ENCODE data around the gene PSMA5. TPM values are rescaled to one million over a fixed set of nuclear protein-coding genes. Genes with fewer than 3 reads are reported as not detected.
"Not testable (repeated sequence)": the region's sequence is repeated elsewhere in the genome, so short reads cannot be mapped to it uniquely, and the experiment has no call there.

Gene PSMA5
- 10 to 100 TPM; 41.5 to 62.8 TPM for total RNA-seq
- long read RNA-seq, transcript PSMA5-201 (9 exons, 3,729 nt) = major isoform, 17 of 19 reads
- long read RNA-seq, partial matches to known transcripts = 0 of 19 reads
- long read RNA-seq, other reads (novel, unspliced or antisense) = 1 of 19 reads

DNA sequence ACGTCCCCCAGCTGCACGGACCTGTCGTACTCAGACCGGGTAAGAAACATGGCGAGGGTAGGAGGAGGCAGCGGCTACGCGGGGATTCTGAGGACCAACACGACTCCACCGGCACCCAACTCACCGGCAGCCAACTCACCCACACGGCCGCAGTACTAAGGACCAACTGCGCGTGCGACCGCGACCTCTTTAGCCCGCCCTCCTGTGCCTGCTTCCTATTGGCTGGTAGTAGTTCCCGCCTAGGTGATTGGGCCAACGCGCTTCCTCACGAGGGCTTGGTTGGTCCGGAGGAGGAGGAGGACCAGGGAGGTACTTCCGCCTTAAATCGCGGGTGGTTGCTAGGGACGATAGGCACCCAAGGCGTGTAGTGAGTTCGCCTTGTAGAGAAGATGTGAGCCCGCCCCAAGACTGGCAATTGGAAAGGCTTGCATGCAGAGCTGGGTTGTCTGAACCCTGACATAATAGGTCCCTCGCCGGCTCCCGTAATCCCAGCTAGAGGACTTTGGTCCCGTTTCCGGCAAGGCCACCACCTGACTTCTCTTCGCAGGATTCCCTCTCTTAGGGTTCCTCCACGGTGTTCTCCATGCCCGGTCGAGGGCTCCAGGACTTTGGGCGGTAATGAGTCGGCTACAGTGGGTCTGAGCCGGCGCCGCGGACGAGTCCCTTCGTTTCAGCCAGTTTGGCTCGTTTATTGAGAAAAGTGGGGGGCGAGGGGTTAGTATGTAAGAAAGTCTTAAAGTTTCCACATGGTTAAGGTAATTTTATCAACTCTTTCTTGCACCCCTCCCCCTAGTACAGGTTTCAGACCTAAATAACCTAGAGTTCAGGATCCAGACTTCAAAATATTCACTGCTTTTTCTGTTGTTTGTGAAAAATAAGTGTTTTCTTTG, at the start of gene PSMA5:
Gene PSMA5 (minus strand): TSS at position 168 of the 890 bp plus-strand sequence. CDS start 118 bp downstream, at position 50.
- DNase-seq (peak; percentile 98), ATAC-seq (peak; percentile 99 to 100)
- intact Hi-C loops (cut with DNase I) = no loop called here

GRCh38 chr1:109475261-109475660, 49.0 kb upstream of the PSMA5 start:
- ATAC-seq = no peak
- intact Hi-C loops (cut with DNase I) = no loop called here
- no peak for DNase-seq

- ATAC-seq (peak; percentile 68 to 69), DNase-seq (no peak)
- intact Hi-C loops (cut with DNase I) = no loop called here
These were observed 48.4 kb upstream of the PSMA5 start for GRCh38 chr1:109474697-109475096.

DNA sequence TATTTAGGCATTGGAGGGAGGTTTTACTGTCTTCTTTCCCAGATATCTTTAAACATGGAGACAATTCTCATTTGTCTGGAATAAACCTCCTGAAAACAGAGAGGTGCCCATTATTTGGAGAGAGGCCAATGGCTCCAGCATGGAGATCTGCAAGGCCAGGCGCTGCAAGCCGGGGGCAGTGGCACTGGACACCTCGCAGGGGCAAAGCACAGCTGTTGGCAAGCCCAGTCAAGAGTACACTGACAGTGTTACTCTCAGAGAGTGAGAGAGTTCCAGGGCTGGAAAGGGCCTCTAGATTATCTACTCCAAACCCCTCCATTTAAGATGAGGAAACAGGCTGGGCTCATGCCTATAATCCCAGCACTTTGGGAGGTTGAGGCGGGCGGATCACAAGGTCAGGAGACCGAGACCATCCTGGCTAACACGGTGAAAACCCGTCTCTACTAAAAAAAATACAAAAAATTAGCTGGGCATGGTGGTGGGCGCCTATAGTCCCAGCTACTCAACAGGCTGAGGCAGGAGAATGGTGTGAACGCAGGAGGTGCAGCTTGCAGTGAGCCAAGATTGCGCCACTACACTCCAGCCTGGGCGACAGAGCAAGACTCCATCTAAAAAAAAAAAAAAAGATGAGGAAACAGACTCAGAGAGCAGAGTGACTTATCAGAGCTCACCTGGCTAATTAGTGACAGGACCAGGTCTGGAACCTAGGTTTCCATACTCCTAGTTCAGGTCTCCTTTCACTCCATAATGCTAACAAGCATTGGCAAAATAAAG, 47.2 kb upstream of the PSMA5 start:
- intact Hi-C loops (cut with DNase I); DNase-seq: not testable (repeated sequence)
- peak; percentile 37 to 64 for ATAC-seq

GRCh38 chr1:109472779-109473178, 46.5 kb upstream of the PSMA5 start:
- intact Hi-C loops (cut with DNase I) = no loop called here
- ATAC-seq = no peak
- DNase-seq = no peak

DNA sequence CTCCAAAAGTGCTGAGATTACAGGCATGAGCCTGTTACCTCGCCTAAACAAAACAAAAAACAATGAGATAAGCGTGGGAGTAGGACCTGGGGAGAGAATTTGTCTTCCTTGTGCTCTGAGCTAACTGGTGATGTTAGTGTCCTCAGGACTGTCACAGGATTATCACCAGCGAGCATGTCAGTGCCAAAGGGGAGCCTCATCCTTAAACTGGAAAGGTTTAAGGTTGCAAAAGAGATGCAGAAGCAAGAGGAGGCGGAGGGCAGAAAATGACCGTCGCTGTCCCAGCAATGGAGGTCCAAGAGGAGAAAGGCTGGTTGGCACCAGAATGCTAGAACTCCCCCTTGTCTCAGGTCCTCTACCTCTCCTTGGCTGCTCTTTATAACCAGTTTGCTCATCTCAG, 44.0 kb upstream of the PSMA5 start:
- intact Hi-C loops (cut with DNase I) = no loop called here
- ATAC-seq (no peak), DNase-seq (no peak)

DNA sequence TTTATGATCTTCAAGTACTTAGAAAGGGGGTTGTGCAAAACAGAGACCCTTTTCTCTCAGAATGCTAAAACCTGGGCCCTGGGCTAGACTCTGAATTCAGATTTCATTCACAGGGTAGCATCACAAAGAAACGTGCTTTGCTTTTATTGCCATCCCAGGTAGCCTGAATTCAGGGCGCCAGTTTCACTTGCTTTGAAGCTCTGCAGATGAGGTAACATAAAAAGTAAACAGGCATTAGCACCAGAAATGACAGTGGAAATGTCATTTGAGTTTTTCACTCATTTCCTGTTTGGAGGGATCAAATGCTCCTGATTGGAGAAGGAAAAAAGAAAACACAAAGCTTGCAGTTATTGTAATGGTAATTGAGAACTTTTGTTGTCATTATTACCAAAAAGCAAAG, 42.7 kb upstream of the PSMA5 start:
- ATAC-seq = no peak
- no peak for DNase-seq
- intact Hi-C loops (cut with DNase I) = loop anchor here in 1 of 2 donors (5.0 kb wide), 1 partner anchor 37 kb away; no protein-coding TSS in a partner anchor

GRCh38 chr1:109468061-109468460, 41.8 kb upstream of the PSMA5 start:
- intact Hi-C loops (cut with DNase I) = loop anchor here in 1 of 2 donors (5.0 kb wide), 1 partner anchor 36 kb away; no protein-coding TSS in a partner anchor
- DNase-seq (no peak), ATAC-seq (no peak)

GRCh38 chr1:109467301-109467777, 41.1 kb upstream of the PSMA5 start:
- intact Hi-C loops (cut with DNase I) = loop anchor here in 1 of 2 donors (5.0 kb wide), 1 partner anchor 35 kb away; no protein-coding TSS in a partner anchor
- peak; percentile 19 to 40 for ATAC-seq

DNA sequence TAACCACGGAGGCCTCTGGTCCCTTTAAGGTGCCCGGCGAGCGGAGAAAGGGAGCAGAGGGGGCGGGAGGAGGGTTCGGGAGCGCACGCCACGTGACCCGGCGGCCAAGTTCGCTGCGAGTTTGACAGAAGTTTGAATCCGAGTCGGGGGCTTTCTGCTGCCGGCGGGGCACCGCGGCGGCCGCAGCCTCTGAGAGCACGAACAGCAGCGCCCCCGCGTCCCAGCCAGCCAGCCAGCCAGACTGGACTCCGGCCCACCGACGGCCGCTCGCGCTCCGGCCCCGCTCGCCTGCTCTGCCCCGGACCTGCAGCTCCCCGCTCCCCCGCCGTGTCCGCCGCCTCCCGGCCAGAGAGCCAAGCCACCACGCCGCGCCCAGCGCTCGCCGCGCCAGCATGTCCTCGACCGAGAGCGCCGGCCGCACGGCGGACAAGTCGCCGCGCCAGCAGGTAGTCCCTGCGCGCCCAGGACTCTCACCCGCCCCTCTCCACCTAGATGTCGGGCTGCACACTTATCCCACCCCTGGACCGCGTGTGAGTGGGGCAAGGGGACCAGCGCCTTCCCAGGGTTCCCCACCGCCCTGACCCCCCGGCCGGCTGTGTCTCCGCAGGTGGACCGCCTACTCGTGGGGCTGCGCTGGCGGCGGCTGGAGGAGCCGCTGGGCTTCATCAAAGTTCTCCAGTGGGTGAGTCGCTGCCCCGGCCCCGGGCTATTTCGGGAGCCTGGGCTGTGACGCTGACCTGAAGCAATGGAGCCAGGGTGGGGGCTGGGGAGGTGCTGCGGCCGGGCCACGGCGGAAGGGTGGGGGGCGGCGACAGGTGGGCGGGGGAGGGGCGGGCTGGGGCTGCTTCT, 40.4 kb upstream of the PSMA5 start, which contains the start of gene SYPL2:
Gene SYPL2 (plus strand): TSS at position 95 of the 849 bp plus-strand sequence. CDS start 298 bp downstream, at position 393.
- intact Hi-C loops (cut with DNase I) = loop anchor here in 1 of 2 donors (5.0 kb wide), 1 partner anchor 34 kb away; no protein-coding TSS in a partner anchor
- ATAC-seq = peak; percentile 89 to 91
- DNase-seq = peak; percentile 67

More at GRCh38 chr1:109467301-109467777, 41.1 kb upstream of the PSMA5 start:
- no peak for DNase-seq

DNA sequence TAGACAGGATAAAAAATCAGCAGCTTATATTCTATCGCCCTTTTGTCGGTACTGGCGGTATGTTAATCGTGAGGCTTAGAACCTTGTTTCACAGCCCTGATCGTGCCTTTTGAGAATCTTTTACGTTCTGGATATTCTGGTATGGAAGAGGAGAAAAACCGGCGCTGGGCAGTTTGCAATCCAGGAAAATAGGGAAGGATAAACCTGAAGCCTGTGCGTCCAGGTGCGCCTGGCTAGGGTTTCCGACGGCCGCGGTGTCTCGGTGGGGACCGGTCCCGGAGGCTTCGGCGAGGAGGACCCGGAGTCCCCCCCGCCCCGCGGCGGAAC, 39.8 kb upstream of the PSMA5 start:
- ATAC-seq (no peak), DNase-seq (no peak)
- intact Hi-C loops (cut with DNase I) = loop anchor here in 1 of 2 donors (5.0 kb wide), 1 partner anchor 34 kb away; no protein-coding TSS in a partner anchor

DNA sequence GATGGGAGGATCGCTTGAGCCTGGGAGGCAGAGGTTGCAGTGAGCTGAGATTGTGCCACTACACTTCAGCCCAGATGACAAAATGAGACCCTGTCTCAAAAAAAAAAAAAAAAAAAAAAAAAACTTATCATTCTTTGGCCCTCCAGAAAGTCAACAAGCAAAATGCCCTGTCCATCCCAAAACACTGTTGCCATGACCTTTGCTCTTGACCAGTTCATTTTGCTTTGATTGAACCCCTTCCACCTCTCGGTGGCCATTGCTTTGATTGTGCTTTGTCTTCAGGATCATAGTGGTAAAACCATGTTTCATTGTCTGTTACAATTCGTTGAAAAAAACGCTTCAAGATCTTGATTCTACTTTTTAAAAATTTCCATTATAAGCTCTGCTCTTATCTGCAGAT, 31.6 kb upstream of the PSMA5 start:
- intact Hi-C loops (cut with DNase I) = no loop called here
- DNase-seq = no peak

GRCh38 chr1:109454497-109455133, 28.4 kb upstream of the PSMA5 start:
- intact Hi-C loops (cut with DNase I) = no loop called here
- DNase-seq = no peak
- no peak for ATAC-seq

More for the DNA sequence above, 31.6 kb upstream of the PSMA5 start:
- no peak for ATAC-seq

DNA sequence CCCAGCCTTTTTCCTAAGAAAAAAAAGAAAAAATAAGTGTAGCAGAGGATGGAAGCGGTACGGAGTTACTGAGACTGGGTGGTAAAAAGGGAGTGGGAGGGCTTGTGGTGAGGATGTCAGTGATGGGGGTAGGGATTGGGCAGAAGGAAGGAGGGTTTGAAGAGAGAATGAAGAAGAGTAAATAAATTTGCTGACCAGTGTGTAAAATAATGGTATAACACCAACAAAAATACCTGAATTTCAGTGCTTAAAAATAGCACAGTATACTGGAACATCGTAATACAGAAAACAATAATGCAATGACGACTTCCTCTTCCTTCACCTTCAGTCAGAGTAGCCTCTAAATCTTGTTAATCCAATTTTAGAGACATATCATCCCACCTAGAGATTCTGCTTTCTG, 21.3 kb upstream of the PSMA5 start:
- no peak for ATAC-seq
- intact Hi-C loops (cut with DNase I) = no loop called here
- DNase-seq = no peak

DNA sequence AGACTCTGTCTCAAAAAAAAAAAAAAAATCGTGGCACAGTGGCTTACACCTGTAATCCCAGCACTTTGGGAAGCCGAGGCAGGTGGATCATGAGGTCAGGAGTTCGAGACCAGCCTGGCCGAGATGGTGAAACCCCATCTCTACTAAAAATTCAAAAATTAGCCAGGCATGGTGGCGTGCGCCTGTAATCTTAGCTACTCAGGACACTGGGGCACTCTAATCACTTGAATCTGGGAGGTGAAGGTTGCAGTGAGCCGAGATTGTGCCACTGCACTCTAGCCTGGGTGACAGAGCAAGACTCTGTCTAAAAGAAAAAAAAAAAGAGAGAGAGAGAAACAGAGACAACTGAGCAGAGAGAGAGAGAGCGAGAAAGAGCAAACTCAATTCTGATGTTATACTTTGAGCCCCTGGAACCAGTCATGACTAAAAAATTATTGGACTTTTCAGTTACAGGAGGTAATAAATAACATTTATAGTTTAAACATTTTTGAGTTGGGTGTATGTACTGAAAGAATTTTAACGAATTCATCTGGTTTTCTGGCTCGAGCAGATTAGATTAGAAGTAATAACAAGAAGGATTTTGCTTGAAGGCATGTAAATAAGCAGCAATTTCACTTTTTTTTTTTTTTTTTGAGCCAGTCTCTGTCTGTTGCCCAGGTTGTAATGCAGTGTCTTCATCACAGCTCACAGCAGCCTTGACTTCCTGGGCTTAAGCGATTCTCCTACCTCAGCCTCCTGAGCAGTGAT, 19.9 kb upstream of the PSMA5 start:
- DNase-seq; ATAC-seq; intact Hi-C loops (cut with DNase I): not testable (repeated sequence)

DNA sequence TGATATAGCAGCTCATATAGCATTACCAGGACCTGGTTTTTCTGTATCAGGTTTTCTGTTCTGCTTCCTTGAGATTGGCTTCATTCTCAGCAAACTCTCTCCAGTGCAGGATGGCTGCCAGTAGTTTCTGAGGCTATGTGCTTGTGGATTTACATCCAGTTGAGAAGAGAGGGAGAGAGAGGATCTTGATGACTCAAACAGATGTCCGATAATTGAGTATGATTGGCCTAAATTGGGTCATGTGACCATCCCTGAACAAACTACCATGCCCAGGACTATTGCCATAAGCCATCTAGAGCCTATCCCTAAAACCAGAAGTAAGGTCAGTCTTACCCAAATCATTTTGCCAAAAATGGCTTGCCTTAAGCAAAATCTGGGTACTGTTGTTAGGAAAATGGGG, 18.1 kb upstream of the PSMA5 start:
- ATAC-seq = no peak
- intact Hi-C loops (cut with DNase I) = no loop called here
- DNase-seq = no peak

DNA sequence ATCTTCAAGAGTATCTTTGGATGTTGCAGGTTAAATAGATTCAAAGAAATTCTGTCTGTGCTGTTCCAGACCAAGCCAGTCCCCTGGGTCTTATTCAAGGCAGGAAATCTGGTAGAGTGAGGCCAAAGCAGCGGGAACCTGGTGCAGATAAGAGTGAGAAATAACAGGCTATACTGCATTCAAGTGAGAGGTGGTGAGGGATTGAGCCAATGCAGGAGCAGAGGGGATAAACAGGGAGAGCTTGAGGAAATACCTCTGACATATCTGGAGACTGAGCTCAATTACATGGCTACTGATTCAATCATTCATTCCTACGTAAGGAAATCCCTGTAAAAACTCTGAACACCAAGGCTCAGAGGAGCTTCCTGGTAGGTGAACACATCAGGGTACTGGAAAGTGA, 17.2 kb upstream of the PSMA5 start:
- intact Hi-C loops (cut with DNase I) = no loop called here
- no peak for DNase-seq
- no peak for ATAC-seq
